ENCODE results near the gene WLS. TPM values are rescaled to one million over a fixed set of nuclear protein-coding genes. Genes with fewer than 3 reads are reported as not detected.

The WLS gene
- total RNA-seq, 2 donors from 2014 or later: 51.0 to 55.8 TPM

GRCh38 chr1:68227598-68227997, 4.7 kb downstream of the WLS start:
- Histone ChIP-seq H3K9me3 (no peaks in the 10 kb centered on the region), H3K27me3 (no peaks in the 10 kb centered on the region), H3K4me3 (no peak overlapping the region), H3K4me1 (peaks cover 0 to 31% of the 10 kb centered on the region in 2 donors), H3K36me3 (no peaks in the 10 kb centered on the region), H3K27ac (no peak overlapping the region)
- no peak for DNase-seq (ENCODE audit: low spot score)
- TF ChIP-seq CTCF (IDR thresholded peaks at IDR 0.05): no peak

GRCh38 chr1:68225781-68226180, 6.5 kb downstream of the WLS start:
- TF ChIP-seq CTCF (IDR thresholded peaks at IDR 0.05): no peak
- H3K9me3 ChIP-seq: no peaks in the 10 kb centered on the region
- H3K27me3 ChIP-seq: no peaks in the 10 kb centered on the region
- DNase-seq (ENCODE audit: low spot score): no peak
- H3K27ac ChIP-seq: no peak overlapping the region
- H3K36me3 ChIP-seq: no peaks in the 10 kb centered on the region
- no peak overlapping the region for H3K4me3 ChIP-seq
- H3K4me1 ChIP-seq: peaks cover 0 to 38% of the 10 kb centered on the region in 2 donors

GRCh38 chr1:68223687-68224086, 8.6 kb downstream of the WLS start:
- H3K27ac ChIP-seq: peak overlapping the region; percentile 3 to 4
- H3K9me3 ChIP-seq: no peaks in the 10 kb centered on the region
- TF ChIP-seq CTCF (IDR thresholded peaks at IDR 0.05): no peak
- H3K4me1 ChIP-seq: peaks cover 0 to 17% of the 10 kb centered on the region in 2 donors
- DNase-seq (ENCODE audit: low spot score): no peak
- no peaks in the 10 kb centered on the region for H3K36me3 ChIP-seq
- no peak overlapping the region for H3K4me3 ChIP-seq
- no peaks in the 10 kb centered on the region for H3K27me3 ChIP-seq

GRCh38 chr1:68221980-68222373, 10.3 kb downstream of the WLS start:
- Histone ChIP-seq H3K9me3 (no peaks in the 10 kb centered on the region), H3K4me1 (peaks cover 0 to 26% of the 10 kb centered on the region in 2 donors), H3K27me3 (no peaks in the 10 kb centered on the region), H3K36me3 (no peaks in the 10 kb centered on the region), H3K27ac (no peak overlapping the region), H3K4me3 (no peak overlapping the region)
- no peak for DNase-seq (ENCODE audit: low spot score)
- TF ChIP-seq CTCF (IDR thresholded peaks at IDR 0.05): no peak

- H3K27ac ChIP-seq: no peak overlapping the region
- DNase-seq (ENCODE audit: low spot score): no peak
- no peaks in the 10 kb centered on the region for H3K27me3 ChIP-seq
- peaks cover 0 to 31% of the 10 kb centered on the region in 2 donors for H3K4me1 ChIP-seq
- no peak for TF ChIP-seq CTCF (IDR thresholded peaks at IDR 0.05)
- H3K4me3 ChIP-seq: no peak overlapping the region
- no peaks in the 10 kb centered on the region for H3K36me3 ChIP-seq
- no peaks in the 10 kb centered on the region for H3K9me3 ChIP-seq
Measured at GRCh38 chr1:68221001-68221979, 11.0 kb downstream of the WLS start.

All from right atrium auricular region (tissue), 2 donors.